Glutamatergic neuron (in vitro differentiated cells): ENCODE data around the gene PIGQ. TPM values are rescaled to one million over a fixed set of nuclear protein-coding genes. Genes with fewer than 3 reads are reported as not detected.

Experiments
- DNase-seq: peaks from one replicate; pipeline ENCODE4 v3.0.0; 2022
- H3K27ac Mint-ChIP-seq: one replicate; pipeline ENCODE4 v1.8.0; 2020; ENCODE audit warnings: mild to moderate bottlenecking, mixed read lengths, inconsistent platforms; ENCODE audit not compliant: unreplicated experiment
- H3K27me3 Mint-ChIP-seq: one replicate; pipeline ENCODE4 v1.8.0; 2020; ENCODE audit warnings: mild to moderate bottlenecking, moderate library complexity, mixed read lengths, inconsistent platforms; ENCODE audit not compliant: unreplicated experiment
- H3K36me3 Mint-ChIP-seq: one replicate; pipeline ENCODE4 v1.8.0; 2020; ENCODE audit warnings: mild to moderate bottlenecking, mixed read lengths, inconsistent platforms; ENCODE audit not compliant: unreplicated experiment
- H3K4me1 Mint-ChIP-seq: one replicate; pipeline ENCODE4 v1.8.0; 2020; ENCODE audit warnings: mild to moderate bottlenecking, low read depth, mixed read lengths, inconsistent platforms; ENCODE audit not compliant: unreplicated experiment
- H3K4me3 Mint-ChIP-seq: one replicate; pipeline ENCODE4 v1.8.0; 2020; ENCODE audit warnings: mild to moderate bottlenecking, mixed read lengths, inconsistent platforms; ENCODE audit not compliant: unreplicated experiment
- H3K9me3 Mint-ChIP-seq: one replicate; pipeline ENCODE4 v1.8.0; 2020; ENCODE audit warnings: mild to moderate bottlenecking, moderate library complexity, mixed read lengths, inconsistent platforms; ENCODE audit not compliant: unreplicated experiment
- long read RNA-seq: library from polyadenylated mRNA; unstranded; transcript quantifications from one replicate; pipeline ENCODE4 v2.0.0, GENCODE V29; 2020; ENCODE audit not compliant: unreplicated experiment
- total RNA-seq: library from RNA; stranded (reverse); fragmentation: NEBNext Ultra II Directional; extraction: Animal tissue kit (Norgen Biotek cat#: 25700); gene quantifications from one replicate; pipeline ENCODE4 v1.2.1, GENCODE V29; 2021; ENCODE audit not compliant: unreplicated experiment
- TF ChIP-seq, protein P1 (sequence below): fragments of 200-600 bp; sonication (generic); IDR thresholded peaks from one replicate; pipeline ENCODE4 v1.5.0; 2021; ENCODE audit not compliant: partially characterized antibody, unreplicated experiment

PIGQ gene
- total RNA-seq, result 85.0 TPM
- long read RNA-seq, transcript PIGQ-210 (2 exons, 1,775 nt), result major isoform, 10 of 25 reads
- long read RNA-seq, partial matches to known transcripts, result 4 of 25 reads
- long read RNA-seq, other reads (novel, unspliced or antisense), result 2 of 25 reads

DNA sequence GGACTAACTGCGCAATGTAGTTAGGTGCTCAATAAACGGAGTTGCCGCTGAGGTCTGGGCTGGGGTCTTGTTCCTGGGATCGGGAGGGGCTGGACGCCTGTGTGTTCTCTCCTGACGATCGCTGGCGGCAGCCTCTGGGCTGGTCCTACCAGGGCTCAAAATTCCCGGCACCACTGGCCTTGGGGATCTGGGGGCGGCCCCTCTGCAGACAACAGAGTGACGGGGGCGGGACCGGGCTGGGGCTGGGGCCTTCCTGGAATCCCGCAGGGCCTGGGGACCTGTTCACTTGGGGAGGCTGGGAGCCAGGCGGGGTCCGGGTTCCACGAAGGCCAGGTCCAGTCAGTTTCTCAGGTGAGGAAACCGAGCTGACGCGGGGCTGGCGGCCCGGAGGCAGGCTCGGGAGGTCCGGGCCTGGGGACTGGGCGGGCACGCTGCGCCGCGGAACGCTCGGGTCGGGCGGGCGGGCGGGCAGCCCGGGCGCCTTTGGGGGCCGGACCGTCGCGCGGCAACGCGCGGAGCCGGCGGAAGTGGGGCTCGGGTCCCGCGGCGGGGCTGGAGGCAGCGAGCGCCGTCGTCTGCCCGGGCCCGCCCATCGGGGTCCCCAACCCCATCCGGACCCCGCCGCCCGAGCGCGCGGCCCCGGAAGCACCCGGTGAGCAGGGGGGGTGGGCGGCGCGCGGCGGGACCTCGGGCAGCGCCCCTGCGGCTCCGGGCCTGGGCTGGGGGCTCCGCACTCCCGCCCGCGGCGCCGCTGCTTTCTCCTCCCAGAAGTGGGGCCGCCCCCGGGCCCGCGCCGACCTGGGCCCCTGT is at the start of gene PIGQ:
Gene PIGQ (plus strand): TSS at position 524 of the 810 bp plus-strand sequence. CDS start 4,107 bp downstream, outside the sequence.
- Mint-ChIP-seq H3K9me3 (peaks cover 18% of the 10 kb centered on the region), H3K4me1 (peaks cover 16% of the 10 kb centered on the region), H3K4me3 (peak within 1 kb of the TSS; percentile 88), H3K27ac (peak within 1 kb of the TSS; percentile 82), H3K36me3 (no peaks in the 10 kb centered on the region), H3K27me3 (no peaks in the 10 kb centered on the region)
- TF ChIP-seq, protein P1, sequence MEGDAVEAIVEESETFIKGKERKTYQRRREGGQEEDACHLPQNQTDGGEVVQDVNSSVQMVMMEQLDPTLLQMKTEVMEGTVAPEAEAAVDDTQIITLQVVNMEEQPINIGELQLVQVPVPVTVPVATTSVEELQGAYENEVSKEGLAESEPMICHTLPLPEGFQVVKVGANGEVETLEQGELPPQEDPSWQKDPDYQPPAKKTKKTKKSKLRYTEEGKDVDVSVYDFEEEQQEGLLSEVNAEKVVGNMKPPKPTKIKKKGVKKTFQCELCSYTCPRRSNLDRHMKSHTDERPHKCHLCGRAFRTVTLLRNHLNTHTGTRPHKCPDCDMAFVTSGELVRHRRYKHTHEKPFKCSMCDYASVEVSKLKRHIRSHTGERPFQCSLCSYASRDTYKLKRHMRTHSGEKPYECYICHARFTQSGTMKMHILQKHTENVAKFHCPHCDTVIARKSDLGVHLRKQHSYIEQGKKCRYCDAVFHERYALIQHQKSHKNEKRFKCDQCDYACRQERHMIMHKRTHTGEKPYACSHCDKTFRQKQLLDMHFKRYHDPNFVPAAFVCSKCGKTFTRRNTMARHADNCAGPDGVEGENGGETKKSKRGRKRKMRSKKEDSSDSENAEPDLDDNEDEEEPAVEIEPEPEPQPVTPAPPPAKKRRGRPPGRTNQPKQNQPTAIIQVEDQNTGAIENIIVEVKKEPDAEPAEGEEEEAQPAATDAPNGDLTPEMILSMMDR, result no peak
- peak; percentile 75 for DNase-seq

DNA sequence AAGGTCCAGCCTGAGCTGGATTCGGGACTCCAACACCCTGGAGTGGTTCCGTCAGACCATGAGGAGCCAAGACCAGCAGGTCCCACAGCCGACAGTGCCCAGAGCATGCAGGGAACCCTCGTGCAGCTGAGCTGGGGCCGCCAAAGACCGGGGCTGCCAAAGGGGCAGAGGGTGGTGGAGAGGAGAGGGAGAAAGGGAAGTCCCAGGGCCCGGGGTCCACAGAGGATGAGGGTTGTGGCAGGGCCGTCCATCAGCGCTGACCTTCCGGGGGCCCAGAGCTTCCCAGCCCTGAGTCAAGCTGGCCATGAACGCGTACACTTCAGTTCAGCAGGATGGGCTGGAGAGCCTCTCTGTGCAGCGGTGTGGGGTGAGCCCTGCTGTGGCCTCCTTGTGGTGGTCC is 48.9 kb upstream of the PIGQ start:
- Mint-ChIP-seq H3K4me1 (peaks cover 6% of the 10 kb centered on the region), H3K36me3 (no peaks in the 10 kb centered on the region), H3K27me3 (peaks cover 7% of the 10 kb centered on the region), H3K9me3 (peaks cover 17% of the 10 kb centered on the region), H3K27ac (no peak overlapping the region), H3K4me3 (no peak overlapping the region)
- no peak for DNase-seq
- TF ChIP-seq, protein P1, result no peak

DNA sequence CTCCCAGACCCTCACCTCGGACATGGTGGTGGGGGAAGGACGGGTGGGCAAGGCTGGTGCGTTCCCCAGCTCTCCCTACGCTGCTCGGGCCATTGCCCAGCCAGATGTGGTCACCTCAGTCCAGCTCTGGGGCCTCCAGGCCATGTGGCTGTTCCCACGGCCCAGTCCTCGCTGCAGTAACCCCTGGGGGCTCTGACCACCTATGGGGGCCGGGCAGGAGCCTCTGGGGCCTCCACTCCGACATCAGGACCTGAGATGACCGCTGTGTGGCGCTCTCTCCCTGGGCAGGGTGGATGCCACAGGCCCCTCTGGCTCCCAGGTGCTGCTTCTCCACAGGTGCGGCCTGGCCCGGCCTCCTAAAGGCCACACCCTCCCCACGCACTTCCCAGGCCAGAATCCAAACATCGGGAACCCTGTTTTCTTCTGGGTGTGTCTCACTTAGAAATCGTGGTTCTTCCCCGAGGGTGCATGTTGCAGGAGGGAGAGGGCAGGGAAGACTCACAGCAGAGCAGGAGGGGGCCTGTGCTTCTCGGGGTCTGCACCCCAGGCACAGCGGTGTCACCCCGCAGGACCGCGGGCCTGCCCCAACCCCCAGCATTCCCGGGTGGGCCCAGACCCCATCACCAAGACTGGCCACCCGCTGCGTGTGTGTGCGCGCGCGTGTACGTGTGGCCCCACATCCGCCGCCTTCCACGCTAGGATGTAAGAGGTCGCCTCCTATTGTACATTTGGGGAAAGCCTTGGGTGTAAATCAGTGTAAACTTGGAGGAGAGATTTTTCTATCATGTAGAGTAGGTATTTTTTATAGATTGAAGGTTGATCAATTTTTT is 48.2 kb upstream of the PIGQ start:
- TF ChIP-seq, protein P1, result no peak
- Mint-ChIP-seq H3K4me1 (peaks cover 7% of the 10 kb centered on the region), H3K36me3 (no peaks in the 10 kb centered on the region), H3K27me3 (peaks cover 9% of the 10 kb centered on the region), H3K4me3 (no peak overlapping the region), H3K27ac (no peak overlapping the region), H3K9me3 (peaks cover 19% of the 10 kb centered on the region)
- DNase-seq, result no peak

DNA sequence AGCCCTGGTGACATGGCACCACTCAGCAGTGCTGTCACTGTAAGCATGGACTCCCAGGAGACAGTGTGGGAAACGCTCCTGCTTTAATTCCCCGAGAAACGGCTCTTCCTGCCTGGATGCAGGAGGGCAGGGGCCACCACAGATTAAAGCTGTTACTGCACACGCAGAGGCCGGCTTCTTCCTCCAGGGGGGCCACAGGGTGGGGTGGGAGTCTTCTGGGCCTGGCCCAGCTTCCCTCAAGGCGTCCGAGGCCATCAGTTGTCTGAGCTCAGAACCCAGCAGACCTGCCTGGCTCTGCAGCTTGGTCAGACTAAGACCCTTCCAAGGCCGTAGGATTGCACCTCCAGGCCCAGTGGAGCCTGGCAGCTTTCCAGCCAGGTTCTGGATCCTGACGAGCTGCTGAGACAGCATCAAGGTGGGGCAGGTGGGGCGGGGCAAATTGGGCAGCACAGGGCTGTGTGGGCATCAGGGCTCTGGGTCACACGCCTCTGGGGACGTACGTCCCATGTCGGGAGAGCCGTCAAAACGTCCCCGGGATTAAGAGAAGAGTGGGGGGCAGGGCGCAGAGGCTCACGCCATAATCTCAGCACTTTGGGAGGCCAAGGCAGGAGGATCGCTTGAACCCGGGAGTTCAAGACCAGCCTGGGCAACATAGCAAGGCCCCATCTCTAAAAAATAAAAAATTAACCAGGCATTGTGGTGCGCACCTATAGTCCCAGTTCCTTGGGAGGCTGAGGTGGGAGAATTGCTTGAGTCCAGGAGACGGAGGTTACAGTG is 47.3 kb upstream of the PIGQ start:
- peaks cover 19% of the 10 kb centered on the region for H3K9me3 Mint-ChIP-seq
- H3K27me3 Mint-ChIP-seq, result peaks cover 9% of the 10 kb centered on the region
- H3K4me1 Mint-ChIP-seq, result peaks cover 8% of the 10 kb centered on the region
- no peak overlapping the region for H3K4me3 Mint-ChIP-seq
- no peak for DNase-seq
- TF ChIP-seq, protein P1, result no peak
- no peaks in the 10 kb centered on the region for H3K36me3 Mint-ChIP-seq
- peak overlapping the region; percentile 48 for H3K27ac Mint-ChIP-seq
